Neural cell (in vitro differentiated cells): Measurements from ENCODE around the gene PRMT3. TPM values are rescaled to one million over a fixed set of nuclear protein-coding genes. Genes with fewer than 3 reads are reported as not detected.
"Not testable (repeated sequence)": the region's sequence is repeated elsewhere in the genome, so short reads cannot be mapped to it uniquely, and the experiment has no call there.

ENCODE experiments used
- H2AFZ ChIP-seq: fragments of 200-600, 300-800 bp; sonication (generic), shearing (Covaris generic); 2 replicates; pipeline ENCODE4 v1.6.0; 2014; ENCODE audit warnings: low read depth, mild to moderate bottlenecking, antibody characterized with exemption, low read length, moderate library complexity
- H3F3A ChIP-seq: fragments of 200-600 bp; shearing (Covaris generic); 2 replicates; pipeline ENCODE4 v1.6.1; 2016; ENCODE audit warnings: mild to moderate bottlenecking, moderate library complexity, mixed read lengths, antibody characterized with exemption, low read length; ENCODE audit not compliant: insufficient read depth, poor library complexity, severe bottlenecking
- H3K27ac ChIP-seq: fragments of 200-600, 300-800 bp; sonication (generic), shearing (Covaris generic); 2 replicates; pipeline ENCODE4 v1.5.1; 2014; ENCODE audit warnings: mild to moderate bottlenecking, low read length, moderate library complexity
- H3K27me3 ChIP-seq: fragments of 300-800, 200-600 bp; sonication (generic), shearing (Covaris generic); 2 replicates; pipeline ENCODE4 v1.6.0; 2014; ENCODE audit warnings: mild to moderate bottlenecking, low read depth, low read length, moderate library complexity; ENCODE audit not compliant: insufficient read depth
- H3K36me3 ChIP-seq: fragments of 300-800, 200-600 bp; sonication (generic), shearing (Covaris generic); 2 replicates; pipeline ENCODE4 v1.5.1; 2014; ENCODE audit warnings: mild to moderate bottlenecking, antibody characterized with exemption, low read length, moderate library complexity; ENCODE audit not compliant: insufficient read depth
- H3K4me2 ChIP-seq: fragments of 300-800, 200-600 bp; sonication (generic), shearing (Covaris generic); 2 replicates; pipeline ENCODE4 v1.6.0; 2014; ENCODE audit warnings: mild to moderate bottlenecking, low read length
- H3K4me3 ChIP-seq: fragments of 300-800, 200-600 bp; sonication (generic), shearing (Covaris generic); 2 replicates; pipeline ENCODE4 v1.5.1; 2014; ENCODE audit warnings: mild to moderate bottlenecking, low read length, moderate library complexity
- H3K79me2 ChIP-seq: fragments of 200-600 bp; shearing (Covaris generic); replicated peaks from 2 replicates; pipeline ENCODE4 v1.6.0; 2014; ENCODE audit warnings: mild to moderate bottlenecking, low read length, moderate library complexity; ENCODE audit not compliant: insufficient read depth
- H3K9ac ChIP-seq: fragments of 300-800, 200-600 bp; sonication (generic), shearing (Covaris generic); 2 replicates; pipeline ENCODE4 v1.6.1; 2016; ENCODE audit warnings: mild to moderate bottlenecking, low read length, mixed read lengths
- H3K9me2 ChIP-seq: fragments of 200-600 bp; shearing (Covaris generic); 2 replicates; pipeline ENCODE4 v1.6.1; 2016; ENCODE audit warnings: mild to moderate bottlenecking, low read length, mixed read lengths; ENCODE audit not compliant: insufficient read depth
- H3K9me3 ChIP-seq: fragments of 200-600, 300-800 bp; sonication (generic), shearing (Covaris generic); 2 replicates; pipeline ENCODE4 v1.6.1; 2016; ENCODE audit warnings: mild to moderate bottlenecking, mixed run types, low read length, moderate library complexity, mixed read lengths
- H4K20me1 ChIP-seq: fragments of 200-600 bp; shearing (Covaris generic); 2 replicates; pipeline ENCODE4 v1.6.1; 2016; ENCODE audit warnings: mild to moderate bottlenecking, mixed run types; ENCODE audit not compliant: insufficient read depth
- EP300 ChIP-seq: fragments of 450-650 bp; conservative IDR thresholded peaks from 2 replicates; pipeline ENCODE4 v1.6.1; 2014; ENCODE audit warnings: antibody characterized with exemption, mild to moderate bottlenecking, moderate library complexity; ENCODE audit not compliant: poor library complexity, severe bottlenecking
- EZH2 ChIP-seq: fragments of 200-600, 300-800 bp; shearing (Covaris generic), sonication (generic); IDR thresholded peaks from 2 replicates; pipeline ENCODE4 v1.6.1; 2014; ENCODE audit warnings: antibody characterized with exemption, low read length, borderline replicate concordance, mild to moderate bottlenecking; ENCODE audit not compliant: insufficient read depth, poor library complexity, severe bottlenecking
- POLR2AphosphoS5 ChIP-seq: IDR thresholded peaks from 2 replicates; pipeline ENCODE4 v1.6.1; 2012
- RAD21 ChIP-seq: fragments of 450-650 bp; conservative IDR thresholded peaks from 2 replicates; pipeline ENCODE4 v1.6.1; 2014; ENCODE audit warnings: antibody characterized with exemption, mild to moderate bottlenecking, moderate library complexity
- SMC3 ChIP-seq: fragments of 450-650 bp; conservative IDR thresholded peaks from 2 replicates; pipeline ENCODE4 v1.6.1; 2014; ENCODE audit warnings: antibody characterized with exemption, mild to moderate bottlenecking, moderate library complexity; ENCODE audit not compliant: poor library complexity
- TAF1 ChIP-seq: IDR thresholded peaks from 2 replicates; pipeline ENCODE4 v1.6.1; 2012; ENCODE audit warnings: low read depth
- polyA plus RNA-seq: library from polyadenylated mRNA; depleted of rRNA; stranded (reverse); fragments of >200 nt; gene quantifications from 2 replicates; pipeline ENCODE4 v1.2.3, GENCODE V29; 2014
- TF ChIP-seq, protein P1 (sequence below): IDR thresholded peaks from 2 replicates; pipeline ENCODE4 v1.6.1; 2012; ENCODE audit warnings: borderline replicate concordance
- TF ChIP-seq, protein P2 (sequence below): fragments of 450-650 bp; IDR thresholded peaks from 2 replicates; pipeline ENCODE4 v1.5.1; 2014; ENCODE audit warnings: antibody characterized with exemption, mild to moderate bottlenecking, moderate library complexity; ENCODE audit not compliant: poor library complexity, severe bottlenecking

Gene PRMT3
- polyA plus RNA-seq, 1 donor from 2014 or later, result 16.5 TPM

DNA sequence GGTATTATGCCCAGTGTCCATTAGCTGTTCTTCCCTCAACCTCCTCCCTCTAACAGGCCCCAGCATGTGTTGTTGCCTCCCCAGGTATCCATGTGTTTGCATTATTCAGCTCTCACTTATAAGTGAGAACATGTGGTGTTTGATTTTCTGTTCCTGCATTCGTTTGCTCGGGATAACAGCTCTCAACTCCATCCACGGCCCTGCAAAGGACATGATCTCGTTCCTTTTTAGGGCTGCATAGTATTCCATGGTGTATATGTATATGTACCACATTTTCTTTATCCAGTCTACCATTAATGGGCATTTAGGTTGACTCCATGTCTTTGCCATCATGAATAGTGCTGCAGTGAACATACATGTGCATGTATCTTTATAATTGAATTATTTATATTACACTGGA lies 82.8 kb downstream of the PRMT3 start:
- Histone ChIP-seq H2AFZ (no peak overlapping the region), H4K20me1 (no peaks in the 10 kb centered on the region), H3K27ac (no peak overlapping the region), H3K4me2 (no peak overlapping the region), H3K36me3 (no peaks in the 10 kb centered on the region), H3K9me2 (no peaks in the 10 kb centered on the region), H3K9me3 (no peaks in the 10 kb centered on the region), H3K9ac (no peak overlapping the region), H3K79me2 (no peaks in the 10 kb centered on the region), H3F3A (no peaks in the 10 kb centered on the region), H3K27me3 (no peaks in the 10 kb centered on the region), H3K4me3 (no peak overlapping the region)
- TF ChIP-seq SMC3 (no peak), POLR2AphosphoS5 (no peak), TAF1 (no peak), EZH2 (no peak)
- TF ChIP-seq, protein P1, sequence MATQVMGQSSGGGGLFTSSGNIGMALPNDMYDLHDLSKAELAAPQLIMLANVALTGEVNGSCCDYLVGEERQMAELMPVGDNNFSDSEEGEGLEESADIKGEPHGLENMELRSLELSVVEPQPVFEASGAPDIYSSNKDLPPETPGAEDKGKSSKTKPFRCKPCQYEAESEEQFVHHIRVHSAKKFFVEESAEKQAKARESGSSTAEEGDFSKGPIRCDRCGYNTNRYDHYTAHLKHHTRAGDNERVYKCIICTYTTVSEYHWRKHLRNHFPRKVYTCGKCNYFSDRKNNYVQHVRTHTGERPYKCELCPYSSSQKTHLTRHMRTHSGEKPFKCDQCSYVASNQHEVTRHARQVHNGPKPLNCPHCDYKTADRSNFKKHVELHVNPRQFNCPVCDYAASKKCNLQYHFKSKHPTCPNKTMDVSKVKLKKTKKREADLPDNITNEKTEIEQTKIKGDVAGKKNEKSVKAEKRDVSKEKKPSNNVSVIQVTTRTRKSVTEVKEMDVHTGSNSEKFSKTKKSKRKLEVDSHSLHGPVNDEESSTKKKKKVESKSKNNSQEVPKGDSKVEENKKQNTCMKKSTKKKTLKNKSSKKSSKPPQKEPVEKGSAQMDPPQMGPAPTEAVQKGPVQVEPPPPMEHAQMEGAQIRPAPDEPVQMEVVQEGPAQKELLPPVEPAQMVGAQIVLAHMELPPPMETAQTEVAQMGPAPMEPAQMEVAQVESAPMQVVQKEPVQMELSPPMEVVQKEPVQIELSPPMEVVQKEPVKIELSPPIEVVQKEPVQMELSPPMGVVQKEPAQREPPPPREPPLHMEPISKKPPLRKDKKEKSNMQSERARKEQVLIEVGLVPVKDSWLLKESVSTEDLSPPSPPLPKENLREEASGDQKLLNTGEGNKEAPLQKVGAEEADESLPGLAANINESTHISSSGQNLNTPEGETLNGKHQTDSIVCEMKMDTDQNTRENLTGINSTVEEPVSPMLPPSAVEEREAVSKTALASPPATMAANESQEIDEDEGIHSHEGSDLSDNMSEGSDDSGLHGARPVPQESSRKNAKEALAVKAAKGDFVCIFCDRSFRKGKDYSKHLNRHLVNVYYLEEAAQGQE, result no peak
- TF ChIP-seq, protein P2, sequence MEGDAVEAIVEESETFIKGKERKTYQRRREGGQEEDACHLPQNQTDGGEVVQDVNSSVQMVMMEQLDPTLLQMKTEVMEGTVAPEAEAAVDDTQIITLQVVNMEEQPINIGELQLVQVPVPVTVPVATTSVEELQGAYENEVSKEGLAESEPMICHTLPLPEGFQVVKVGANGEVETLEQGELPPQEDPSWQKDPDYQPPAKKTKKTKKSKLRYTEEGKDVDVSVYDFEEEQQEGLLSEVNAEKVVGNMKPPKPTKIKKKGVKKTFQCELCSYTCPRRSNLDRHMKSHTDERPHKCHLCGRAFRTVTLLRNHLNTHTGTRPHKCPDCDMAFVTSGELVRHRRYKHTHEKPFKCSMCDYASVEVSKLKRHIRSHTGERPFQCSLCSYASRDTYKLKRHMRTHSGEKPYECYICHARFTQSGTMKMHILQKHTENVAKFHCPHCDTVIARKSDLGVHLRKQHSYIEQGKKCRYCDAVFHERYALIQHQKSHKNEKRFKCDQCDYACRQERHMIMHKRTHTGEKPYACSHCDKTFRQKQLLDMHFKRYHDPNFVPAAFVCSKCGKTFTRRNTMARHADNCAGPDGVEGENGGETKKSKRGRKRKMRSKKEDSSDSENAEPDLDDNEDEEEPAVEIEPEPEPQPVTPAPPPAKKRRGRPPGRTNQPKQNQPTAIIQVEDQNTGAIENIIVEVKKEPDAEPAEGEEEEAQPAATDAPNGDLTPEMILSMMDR, result no peak

DNA sequence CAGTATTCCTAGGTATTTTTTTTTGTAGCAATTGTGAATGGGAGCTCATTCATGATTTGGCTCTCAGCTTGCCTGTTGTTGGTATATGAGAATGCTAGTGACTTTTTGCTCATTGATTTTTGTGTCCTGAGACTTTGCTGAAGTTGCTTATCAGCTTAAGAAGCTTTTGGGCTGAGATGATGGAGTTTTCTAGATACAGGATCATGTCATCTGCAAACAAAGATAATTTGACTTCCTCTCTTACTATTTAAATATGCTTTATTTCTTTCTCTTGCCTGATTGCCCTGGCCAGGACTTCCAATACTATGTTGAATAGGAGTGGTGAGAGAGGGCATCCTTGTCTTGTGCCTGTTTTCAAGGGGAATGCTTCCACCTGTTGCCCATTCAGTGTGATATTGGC lies 84.4 kb downstream of the PRMT3 start:
- H3F3A ChIP-seq, H3K4me2 ChIP-seq, H3K9me3 ChIP-seq, H3K27me3 ChIP-seq, H2AFZ ChIP-seq, H3K79me2 ChIP-seq, H3K36me3 ChIP-seq, H4K20me1 ChIP-seq, H3K9me2 ChIP-seq, H3K4me3 ChIP-seq, H3K27ac ChIP-seq, H3K9ac ChIP-seq: not testable (repeated sequence)

DNA sequence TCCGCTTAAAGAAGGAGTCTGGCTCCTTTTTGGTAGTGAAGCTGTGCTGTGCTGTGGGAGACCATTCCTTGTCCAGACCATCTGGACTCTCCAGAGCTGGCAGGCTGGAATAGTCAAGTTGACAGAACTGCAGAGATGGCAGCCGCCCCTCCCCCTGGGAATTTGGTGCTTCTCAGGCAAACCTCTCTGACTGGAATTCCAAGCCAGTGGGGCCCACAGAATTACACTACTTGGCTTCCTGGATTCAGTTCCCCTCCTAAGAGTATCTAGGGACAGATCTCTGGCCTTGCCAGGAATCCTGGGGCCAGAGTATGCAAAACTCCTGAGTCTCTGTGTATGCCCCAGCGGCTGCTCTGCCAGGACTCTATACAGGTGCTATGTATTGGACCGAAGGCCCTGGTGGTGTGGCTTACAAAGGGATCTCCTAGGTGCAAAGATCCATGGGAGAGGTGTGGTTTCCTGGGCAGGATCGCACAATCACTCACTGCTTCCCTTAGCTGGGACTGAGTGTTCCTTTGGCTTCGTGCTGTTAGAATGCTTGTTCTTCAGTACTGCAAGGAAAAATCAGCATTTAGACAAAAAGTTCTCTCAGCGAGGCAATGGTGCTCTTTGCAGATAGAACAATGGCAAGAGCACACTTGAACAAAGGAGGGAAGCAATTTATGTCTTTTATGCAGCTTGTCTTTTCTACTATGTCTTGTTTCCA lies 86.8 kb downstream of the PRMT3 start:
- no peak overlapping the region for H3K27ac ChIP-seq
- no peak overlapping the region for H3K4me3 ChIP-seq
- H3K9ac ChIP-seq, result no peak overlapping the region
- H3F3A ChIP-seq, result no peaks in the 10 kb centered on the region
- H3K9me2 ChIP-seq, result no peaks in the 10 kb centered on the region
- no peaks in the 10 kb centered on the region for H3K36me3 ChIP-seq
- TF ChIP-seq EP300, result no peak
- TF ChIP-seq EZH2, result no peak
- no peak for TF ChIP-seq RAD21
- TF ChIP-seq, protein P2, result no peak
- no peaks in the 10 kb centered on the region for H3K9me3 ChIP-seq
- H4K20me1 ChIP-seq, result no peaks in the 10 kb centered on the region
- no peaks in the 10 kb centered on the region for H3K27me3 ChIP-seq
- H3K4me2 ChIP-seq, result no peak overlapping the region
- no peak overlapping the region for H2AFZ ChIP-seq
- no peaks in the 10 kb centered on the region for H3K79me2 ChIP-seq
